Uterus (tissue), 2 donors: ENCODE measurements around the gene NRXN3.

ENCODE experiments used
- POLR2A ChIP-seq, 2 donors: fragments of 450-650 bp; IDR thresholded peaks; one replicate each; pipeline ENCODE4 v1.6.1; 2016; ENCODE audit warnings: antibody characterized with exemption in 2 of 2, mild to moderate bottlenecking in 1 of 2, moderate library complexity in 1 of 2
- TF ChIP-seq, protein P1 (sequence below), 4 experiments: fragments of 200-600 bp in 2 of 4; fragments of 450-650 bp in 2 of 4; sonication (generic) in 2 of 4; IDR thresholded peaks; one replicate each; pipeline ENCODE4 v1.5.1; 2016 to 2019; ENCODE audit warnings: antibody characterized with exemption in 4 of 4, mild to moderate bottlenecking in 2 of 4, moderate library complexity in 1 of 4

DNA sequence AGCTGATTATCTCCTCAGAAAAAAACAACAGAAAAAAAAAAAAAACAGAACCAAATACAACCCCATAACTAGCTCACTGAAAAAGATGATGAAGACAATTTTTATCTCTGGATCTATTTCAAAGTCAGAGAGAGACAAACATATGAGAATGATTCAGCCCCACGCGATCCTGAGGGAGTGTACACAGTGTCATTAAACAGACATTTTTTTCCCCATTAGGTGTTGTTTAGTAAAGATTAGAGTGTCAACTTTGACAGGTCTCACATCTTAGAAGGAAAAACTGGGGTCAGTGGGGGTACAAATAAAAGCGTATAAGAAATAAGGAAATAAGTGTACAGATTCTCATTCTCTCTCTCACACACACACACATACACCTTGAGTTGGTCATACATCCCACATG lies 635.4 kb downstream of the NRXN3 start:
- TF ChIP-seq, protein P1, sequence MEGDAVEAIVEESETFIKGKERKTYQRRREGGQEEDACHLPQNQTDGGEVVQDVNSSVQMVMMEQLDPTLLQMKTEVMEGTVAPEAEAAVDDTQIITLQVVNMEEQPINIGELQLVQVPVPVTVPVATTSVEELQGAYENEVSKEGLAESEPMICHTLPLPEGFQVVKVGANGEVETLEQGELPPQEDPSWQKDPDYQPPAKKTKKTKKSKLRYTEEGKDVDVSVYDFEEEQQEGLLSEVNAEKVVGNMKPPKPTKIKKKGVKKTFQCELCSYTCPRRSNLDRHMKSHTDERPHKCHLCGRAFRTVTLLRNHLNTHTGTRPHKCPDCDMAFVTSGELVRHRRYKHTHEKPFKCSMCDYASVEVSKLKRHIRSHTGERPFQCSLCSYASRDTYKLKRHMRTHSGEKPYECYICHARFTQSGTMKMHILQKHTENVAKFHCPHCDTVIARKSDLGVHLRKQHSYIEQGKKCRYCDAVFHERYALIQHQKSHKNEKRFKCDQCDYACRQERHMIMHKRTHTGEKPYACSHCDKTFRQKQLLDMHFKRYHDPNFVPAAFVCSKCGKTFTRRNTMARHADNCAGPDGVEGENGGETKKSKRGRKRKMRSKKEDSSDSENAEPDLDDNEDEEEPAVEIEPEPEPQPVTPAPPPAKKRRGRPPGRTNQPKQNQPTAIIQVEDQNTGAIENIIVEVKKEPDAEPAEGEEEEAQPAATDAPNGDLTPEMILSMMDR (IDR thresholded peaks at IDR 0.05) = no peak
- no peak for TF ChIP-seq POLR2A (IDR thresholded peaks at IDR 0.05)
